GM19467 (cell line): ENCODE results near the gene RAB3B.
"Not testable (repeated sequence)": the region's sequence is repeated elsewhere in the genome, so short reads cannot be mapped to it uniquely, and the experiment has no call there.

Source experiments
- ATAC-seq: cut with Tn5 transposase; IDR thresholded peaks from one replicate; pipeline ENCODE4 v1.9.1; 2021; ENCODE audit warnings: mild to moderate bottlenecking, moderate library complexity; ENCODE audit not compliant: unreplicated experiment

Gene RAB3B

DNA sequence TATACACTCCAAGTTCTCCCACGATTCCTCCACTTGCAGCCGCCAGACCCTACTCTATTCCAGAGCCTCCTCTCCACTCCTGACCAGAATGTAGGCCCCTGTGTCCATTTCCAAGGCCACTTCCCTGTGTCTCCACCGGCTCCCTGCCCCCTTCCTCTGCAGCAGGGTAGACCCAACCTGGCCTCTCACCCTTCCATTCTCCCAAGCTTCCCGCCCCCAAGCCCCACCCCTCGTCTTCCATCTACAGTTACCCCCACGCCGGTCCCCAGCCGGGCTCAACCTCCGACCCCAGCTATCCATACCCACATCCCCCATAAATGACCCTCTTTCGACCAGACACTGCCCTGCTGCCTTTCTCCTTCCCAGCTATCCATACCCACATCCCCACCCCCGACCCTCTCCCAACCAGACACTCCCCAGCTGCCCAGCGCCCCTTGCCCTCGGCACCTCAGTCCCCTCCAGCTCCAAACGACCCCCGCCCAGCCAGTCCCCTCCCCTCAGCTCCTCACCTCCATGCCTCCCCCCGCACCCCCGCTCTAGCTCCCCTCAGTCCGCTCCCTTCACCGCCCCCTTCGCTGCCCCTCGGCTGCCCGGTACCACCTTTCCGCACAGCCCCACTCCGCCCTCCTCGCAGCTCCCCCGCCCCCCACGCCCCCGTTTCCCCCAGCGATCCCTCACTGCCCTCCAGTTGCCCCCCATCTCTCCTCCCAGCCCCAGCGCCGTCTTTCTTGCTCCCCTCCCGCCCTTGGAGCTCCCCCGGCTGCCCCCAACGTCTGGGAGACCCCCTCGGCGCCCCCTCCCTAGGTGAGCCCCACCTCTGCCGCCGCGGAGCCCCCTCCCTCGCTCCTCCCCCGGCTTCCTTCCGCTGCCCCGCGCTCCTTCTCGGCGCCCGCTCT lies 670 bp downstream of the RAB3B start:
- no peak for ATAC-seq

GRCh38 chr1:51988254-51988653 lies 2.2 kb downstream of the RAB3B start:
- no peak for ATAC-seq

DNA sequence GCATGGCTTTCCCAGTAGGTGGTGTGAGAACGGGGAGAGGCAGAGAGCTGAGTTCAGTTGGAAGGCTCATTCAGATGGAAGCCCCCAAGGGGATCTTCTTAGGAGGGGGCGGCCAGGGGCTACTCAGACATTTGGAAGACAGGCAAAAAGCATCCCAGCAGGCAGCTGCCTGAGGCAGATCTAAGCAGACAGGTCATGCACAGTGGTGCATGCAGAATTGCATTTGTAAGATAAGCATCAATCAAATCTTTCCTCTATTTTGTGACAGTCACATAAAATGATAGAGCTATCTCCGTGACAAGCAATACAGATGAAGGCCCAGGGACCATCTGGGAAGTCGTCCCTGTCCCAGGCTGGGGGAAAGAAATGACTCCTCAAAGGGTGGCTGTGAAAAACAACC lies 3.8 kb downstream of the RAB3B start:
- ATAC-seq = no peak

- ATAC-seq = no peak
Observed at GRCh38 chr1:51982161-51982560, 8.3 kb downstream of the RAB3B start.

DNA sequence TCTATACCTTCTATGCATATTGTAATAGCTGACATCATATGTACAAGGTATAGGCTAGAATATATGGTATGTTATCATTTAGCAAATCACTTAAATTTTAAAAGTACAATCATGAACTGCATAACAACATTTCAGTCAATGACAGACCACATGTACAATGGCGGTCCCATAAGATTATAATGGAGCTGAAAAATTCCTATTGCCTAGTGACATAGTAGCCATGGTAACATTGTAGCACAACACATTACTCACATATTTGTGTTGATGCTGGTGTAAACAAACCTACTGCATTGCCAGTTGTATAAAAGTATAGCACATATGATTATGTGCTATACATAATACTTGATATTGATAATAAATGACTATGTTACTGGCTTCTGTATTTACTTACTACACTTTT lies 8.9 kb downstream of the RAB3B start:
- ATAC-seq = no peak

GRCh38 chr1:51978099-51978498 lies 12.4 kb downstream of the RAB3B start:
- ATAC-seq = no peak

DNA sequence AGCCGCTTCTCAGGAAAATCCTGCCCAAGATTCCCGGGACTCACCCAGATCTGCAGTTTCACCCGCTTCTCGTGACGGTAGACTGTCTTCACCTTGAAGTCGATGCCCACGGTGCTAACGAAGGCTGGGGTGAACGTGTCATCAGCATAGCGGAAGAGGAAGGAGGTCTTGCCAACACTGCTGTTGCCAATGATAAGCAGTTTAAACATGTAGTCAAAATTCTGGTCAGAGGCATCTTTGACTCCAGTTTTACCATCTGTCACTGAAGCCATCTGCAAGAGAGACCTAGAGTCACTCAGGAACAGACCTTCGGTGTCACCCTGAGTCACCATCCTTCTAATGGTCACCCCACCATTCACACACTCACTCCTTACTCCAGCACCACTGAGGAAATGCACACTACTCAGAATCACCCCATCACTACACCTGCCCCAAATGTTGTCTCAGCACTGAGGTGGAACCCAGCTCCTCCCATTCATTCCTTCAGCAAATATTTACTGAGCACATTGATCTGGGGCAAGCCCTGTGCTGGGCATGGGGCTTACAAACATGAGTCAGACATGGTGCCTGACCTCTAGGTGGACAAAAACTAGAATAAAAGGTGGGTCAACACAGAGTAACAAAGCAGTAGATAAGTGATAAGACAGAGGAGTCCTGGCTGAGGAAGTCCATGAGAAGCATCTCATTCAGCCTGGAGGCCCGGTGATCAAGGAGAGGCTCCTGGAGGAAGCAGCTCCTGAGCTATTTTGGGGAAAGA lies 13.5 kb downstream of the RAB3B start:
- ATAC-seq = no peak

DNA sequence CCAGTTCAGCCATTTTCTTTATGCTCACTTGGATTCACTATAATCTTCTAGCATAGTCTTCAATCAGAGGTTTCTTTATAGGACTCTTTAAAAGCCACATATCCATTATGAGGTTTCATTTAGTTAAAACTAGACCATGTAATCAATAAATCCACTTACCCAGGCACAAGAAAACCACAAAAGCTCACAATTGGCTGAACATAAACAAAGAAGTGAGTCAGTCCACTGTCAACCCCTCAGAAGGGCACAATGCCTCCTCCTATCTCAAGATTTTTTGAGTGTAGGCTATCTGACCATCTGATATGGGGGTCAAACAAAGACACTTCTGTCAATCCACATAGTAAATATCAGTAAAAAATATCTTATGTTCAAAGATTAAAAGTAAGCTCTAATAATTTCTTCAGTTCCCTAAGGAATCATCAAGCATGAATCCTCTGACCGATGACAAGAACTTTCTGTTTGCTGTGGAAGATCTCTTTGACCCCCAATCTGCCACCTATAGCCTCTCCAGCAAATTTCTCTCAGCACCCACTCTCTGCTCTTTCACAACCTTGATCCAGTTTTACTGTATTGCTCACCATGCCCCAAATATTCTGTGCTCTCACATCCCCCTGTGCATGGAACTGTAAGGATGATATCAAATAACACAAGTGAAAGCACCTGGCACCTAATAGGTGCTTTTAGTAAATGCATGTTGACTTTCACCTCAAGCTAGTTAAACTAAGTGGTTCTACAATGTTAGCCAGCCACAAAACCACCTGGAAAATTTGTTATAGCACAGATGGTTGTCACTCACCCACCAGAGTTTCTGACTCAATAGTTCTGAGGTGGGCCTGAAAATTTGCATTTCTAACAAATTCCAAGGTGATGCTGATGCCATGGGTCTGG lies 16.7 kb downstream of the RAB3B start:
- ATAC-seq = no peak

DNA sequence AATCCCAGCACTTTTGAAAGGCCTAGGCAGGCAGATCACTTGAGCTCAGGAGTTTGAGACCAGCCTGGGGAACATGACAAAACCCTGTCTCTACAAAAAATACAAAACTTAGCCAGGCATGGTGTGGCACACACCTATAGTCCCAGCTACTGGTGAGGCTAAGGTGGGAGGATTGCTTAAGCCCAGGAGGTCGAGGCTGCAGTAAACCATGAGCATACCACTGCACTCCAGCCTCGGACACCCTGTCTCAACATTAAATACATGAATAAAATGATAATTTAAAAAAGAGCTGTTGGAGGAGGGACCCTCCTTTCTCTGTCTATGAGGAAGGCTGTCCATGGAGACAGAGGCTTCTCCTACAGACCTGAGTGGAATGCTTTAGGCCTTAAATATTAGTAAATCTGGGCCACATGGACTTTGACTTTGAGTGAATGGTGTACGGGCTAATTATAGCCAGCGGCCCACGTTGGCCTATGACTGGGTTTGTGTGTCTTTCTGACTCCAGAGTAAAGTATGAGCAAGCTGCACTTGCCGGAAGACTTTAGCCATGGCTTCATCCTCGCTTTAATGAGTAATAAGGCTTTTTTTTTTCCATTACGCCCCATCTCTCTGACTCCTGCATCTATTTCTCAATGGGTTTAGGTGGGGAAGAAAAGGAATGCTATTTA lies 21.3 kb downstream of the RAB3B start:
- ATAC-seq = no peak

GRCh38 chr1:51968632-51969031 lies 21.9 kb downstream of the RAB3B start:
- ATAC-seq = no peak

DNA sequence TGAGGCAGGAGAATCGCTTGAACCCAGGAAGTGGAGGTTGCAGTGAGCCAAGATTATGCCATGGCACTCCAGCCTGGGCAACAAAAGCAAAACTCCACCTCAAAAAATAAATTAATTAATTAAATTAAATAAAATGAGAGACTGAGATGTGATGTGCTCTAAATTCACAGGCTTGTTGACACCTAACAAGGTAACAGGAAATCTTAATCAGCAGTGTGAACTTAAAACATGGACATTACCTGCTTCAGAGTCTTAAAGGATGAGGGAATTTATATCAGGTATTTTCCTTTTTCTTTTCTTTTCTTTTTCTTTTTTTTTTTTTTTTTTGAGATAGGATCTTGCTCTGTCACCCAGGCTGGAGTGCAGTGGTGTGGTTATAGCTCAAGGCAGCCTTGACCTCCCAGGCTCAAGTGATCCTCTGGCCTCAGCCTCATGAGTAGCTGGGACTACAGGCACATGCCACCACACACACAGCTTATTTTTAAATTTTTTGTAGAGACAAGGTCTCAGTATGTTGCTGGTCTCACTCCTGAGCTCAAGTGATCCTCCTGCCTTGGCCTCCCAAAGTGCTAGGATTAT lies 23.2 kb downstream of the RAB3B start:
- not testable (repeated sequence) for ATAC-seq

- no peak for ATAC-seq
Observed at GRCh38 chr1:51966559-51966958, 23.9 kb downstream of the RAB3B start.

DNA sequence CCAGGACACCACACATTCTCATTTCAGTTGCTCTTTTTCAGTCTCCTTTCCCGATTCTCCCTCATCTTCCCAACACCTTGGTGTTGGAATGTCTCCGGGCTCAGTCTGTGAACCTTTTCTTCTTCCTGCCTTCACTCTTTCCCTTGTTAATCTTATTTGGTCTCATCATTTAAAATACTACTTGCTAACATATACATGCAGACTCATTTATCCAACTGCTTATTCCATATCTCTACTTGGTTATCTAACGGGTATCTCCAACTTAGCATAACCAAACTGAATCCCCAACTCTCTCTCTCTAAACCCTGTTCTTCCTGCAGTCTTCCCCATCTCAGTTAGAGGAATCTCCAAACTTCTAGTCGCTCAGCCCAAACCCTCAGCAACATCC lies 26.2 kb downstream of the RAB3B start:
- ATAC-seq = no peak

- ATAC-seq = no peak
Observed at GRCh38 chr1:51963592-51964308, 26.8 kb downstream of the RAB3B start.

GRCh38 chr1:51962486-51963356 lies 27.8 kb downstream of the RAB3B start:
- ATAC-seq = no peak

GRCh38 chr1:51961954-51962353 lies 28.5 kb downstream of the RAB3B start:
- no peak for ATAC-seq

GRCh38 chr1:51961231-51961630 lies 29.3 kb downstream of the RAB3B start:
- no peak for ATAC-seq

DNA sequence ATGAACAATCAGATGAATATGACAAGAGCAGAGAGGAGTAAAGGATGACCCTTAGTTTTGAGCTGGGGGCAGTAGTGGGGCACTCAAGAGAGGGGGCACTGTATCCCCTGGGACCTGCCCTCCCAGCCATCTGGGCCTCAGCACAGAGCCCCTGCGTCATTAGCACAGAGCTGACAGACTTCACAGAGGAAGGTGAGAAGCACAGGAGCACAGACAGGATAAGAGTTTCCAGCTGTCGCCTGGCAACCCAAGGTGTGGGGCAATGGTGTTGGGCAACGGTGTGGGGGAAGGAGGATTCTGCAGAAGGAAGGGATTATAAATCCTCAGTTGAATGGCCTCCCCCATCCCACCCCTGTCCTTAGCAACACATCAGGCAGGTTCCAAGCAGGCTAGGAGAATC lies 30.2 kb downstream of the RAB3B start:
- ATAC-seq = no peak

- ATAC-seq = no peak
Observed at GRCh38 chr1:51958824-51959223, 31.7 kb downstream of the RAB3B start.
